K562 (cell line): Measurements from ENCODE around the gene LRRC8E. TPM values are rescaled to one million over a fixed set of nuclear protein-coding genes. Genes with fewer than 3 reads are reported as not detected.

Source experiments
- ARNT ChIP-seq, 2 experiments: fragments of 450-650 bp; IDR thresholded peaks; 2 replicates each; pipeline ENCODE4 v1.6.1; 2016; ENCODE audit warnings: mild to moderate bottlenecking in 1 of 2
- FOXP1 ChIP-seq: sonication (generic); formaldehyde crosslinking; IDR thresholded peaks from 2 replicates; pipeline ENCODE4 v1.8.0; 2022; ENCODE audit warnings: mild to moderate bottlenecking, missing genetic modification reagents
- HMGXB4 ChIP-seq: sonication (generic); formaldehyde crosslinking; IDR thresholded peaks from 2 replicates; pipeline ENCODE4 v1.8.1; 2023; ENCODE audit warnings: mild to moderate bottlenecking, missing genetic modification reagents
- ILF3 ChIP-seq: fragments of 450-650 bp; IDR thresholded peaks from 2 replicates; pipeline ENCODE4 v1.6.1; 2018; ENCODE audit warnings: antibody characterized with exemption, mild to moderate bottlenecking, moderate library complexity, borderline replicate concordance
- KHSRP ChIP-seq: fragments of 450-650 bp; IDR thresholded peaks from 2 replicates; pipeline ENCODE4 v1.6.1; 2017
- MCM5 ChIP-seq: fragments of 450-650 bp; IDR thresholded peaks from 2 replicates; pipeline ENCODE4 v1.6.1; 2016; ENCODE audit warnings: low read depth
- NFATC3 ChIP-seq: fragments of 450-650 bp; IDR thresholded peaks from 2 replicates; pipeline ENCODE4 v1.6.1; 2017; ENCODE audit warnings: mild to moderate bottlenecking
- POU5F1 ChIP-seq: fragments of 150-350 bp; IDR thresholded peaks from 2 replicates; pipeline ENCODE4 v1.6.1; 2014; ENCODE audit warnings: borderline replicate concordance, low read length, low read depth, mild to moderate bottlenecking; ENCODE audit not compliant: partially characterized antibody
- PTBP1 ChIP-seq: fragments of 200-400 bp; formaldehyde crosslinking; IDR thresholded peaks from 2 replicates; pipeline ENCODE4 v1.6.1; 2017; ENCODE audit warnings: low read depth, low read length
- SMAD1 ChIP-seq: fragments of 150-350 bp; IDR thresholded peaks from 2 replicates; pipeline ENCODE4 v1.6.1; 2014; ENCODE audit warnings: low read length, low read depth; ENCODE audit not compliant: partially characterized antibody
- SMARCA4 ChIP-seq: fragments of 450-650 bp; IDR thresholded peaks from 2 replicates; pipeline ENCODE4 v1.6.1; 2016
- ZNF140 ChIP-seq: fragments of 250-450 bp; sonication (Bioruptor Pico); IDR thresholded peaks from 2 replicates; pipeline ENCODE4 v1.8.0; 2021; ENCODE audit warnings: moderate library complexity, mild to moderate bottlenecking, inconsistent platforms
- ZNF175 ChIP-seq: fragments of 200-800 bp; sonication (Bioruptor generic); IDR thresholded peaks from 2 replicates; pipeline ENCODE4 v1.6.1; 2016; ENCODE audit warnings: low read depth, mild to moderate bottlenecking, missing genetic modification characterization, missing compliant biosample characterization
- ZNF197 ChIP-seq: fragments of 200-800 bp; sonication (Bioruptor generic); IDR thresholded peaks from 2 replicates; pipeline ENCODE4 v1.6.1; 2016; ENCODE audit warnings: low read depth, missing genetic modification characterization, missing compliant biosample characterization
- ZNF212 ChIP-seq: fragments of 450-650 bp; formaldehyde crosslinking; IDR thresholded peaks from 2 replicates; pipeline ENCODE4 v1.4.0; 2020; ENCODE audit warnings: mild to moderate bottlenecking
- ZNF431 ChIP-seq: sonication (generic); formaldehyde crosslinking; IDR thresholded peaks from 2 replicates; pipeline ENCODE4 v1.8.0; 2022; ENCODE audit warnings: mild to moderate bottlenecking, missing genetic modification reagents
- ZNF589 ChIP-seq: fragments of 200-800 bp; sonication (Bioruptor generic); IDR thresholded peaks from 2 replicates; pipeline ENCODE4 v1.6.1; 2016; ENCODE audit warnings: low read depth, missing genetic modification characterization, missing compliant biosample characterization
- ZNF609 ChIP-seq: sonication (generic); formaldehyde crosslinking; IDR thresholded peaks from 2 replicates; pipeline ENCODE4 v1.8.1; 2023; ENCODE audit warnings: missing genetic modification reagents, mild to moderate bottlenecking, borderline replicate concordance
- ZNF717 ChIP-seq: fragments of 250-450 bp; sonication (Bioruptor Pico); IDR thresholded peaks from 2 replicates; pipeline ENCODE4 v1.5.0; 2021
- polyA plus RNA-seq, 8 experiments: library from polyadenylated mRNA; depleted of rRNA in 4 of 8; stranded (reverse) in 5 of 8; unstranded in 3 of 8; fragments of >200 nt; fragmentation: Nextera tagmentation in 2 of 8; fragmentation: Illumina TruSeq in 1 of 8; extraction: Ambion mirVana in 2 of 8; extraction: Trizol in 1 of 8; gene quantifications; 2 replicates each; pipeline versions ENCODE4 v1.2.1 to v1.2.3, GENCODE V29; 2011 to 2014; ENCODE audit warnings: inconsistent platforms in 1 of 8, missing spikeins in 1 of 8
- total RNA-seq, 7 experiments: library from RNA; depleted of rRNA in 6 of 7; stranded (reverse); fragments of >200 nt in 6 of 7; fragmentation: Illumina TruSeq in 2 of 7; extraction: Trizol in 2 of 7; gene quantifications; 2 replicates each; pipeline versions ENCODE4 v1.2.1 to v1.2.3, GENCODE V29; 2011 to 2021; ENCODE audit warnings: low replicate concordance in 1 of 7
- TF ChIP-seq, protein P1 (sequence below): sonication (generic); formaldehyde crosslinking; IDR thresholded peaks from 2 replicates; pipeline ENCODE4 v1.8.0; 2023; ENCODE audit warnings: mild to moderate bottlenecking, missing genetic modification reagents
- TF ChIP-seq, protein P2 (sequence below): sonication (generic); IDR thresholded peaks from 2 replicates; pipeline ENCODE4 v1.6.1; 2016

LRRC8E gene
- total and polyA plus RNA-seq, 9 of the 15 experiments (the other 6 are each of a cell fraction or from before 2014, with no cell fraction given): 0.08 to 5.7 (median 3.5) TPM; not detected in 1

GRCh38 chr19:7944177-7944761 lies 56.0 kb downstream of the LRRC8E start (continued):
- TF ChIP-seq, protein P1, sequence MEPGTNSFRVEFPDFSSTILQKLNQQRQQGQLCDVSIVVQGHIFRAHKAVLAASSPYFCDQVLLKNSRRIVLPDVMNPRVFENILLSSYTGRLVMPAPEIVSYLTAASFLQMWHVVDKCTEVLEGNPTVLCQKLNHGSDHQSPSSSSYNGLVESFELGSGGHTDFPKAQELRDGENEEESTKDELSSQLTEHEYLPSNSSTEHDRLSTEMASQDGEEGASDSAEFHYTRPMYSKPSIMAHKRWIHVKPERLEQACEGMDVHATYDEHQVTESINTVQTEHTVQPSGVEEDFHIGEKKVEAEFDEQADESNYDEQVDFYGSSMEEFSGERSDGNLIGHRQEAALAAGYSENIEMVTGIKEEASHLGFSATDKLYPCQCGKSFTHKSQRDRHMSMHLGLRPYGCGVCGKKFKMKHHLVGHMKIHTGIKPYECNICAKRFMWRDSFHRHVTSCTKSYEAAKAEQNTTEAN: no peak
- no peak for TF ChIP-seq ZNF140 (CRISPR knock-in tag)
- no peak for TF ChIP-seq ZNF175 (CRISPR knock-in tag)
- no peak for TF ChIP-seq NFATC3
- TF ChIP-seq SMAD1: peak; percentile 15
- no peak for TF ChIP-seq POU5F1
- no peak for TF ChIP-seq ZNF717 (CRISPR knock-in tag)
- TF ChIP-seq FOXP1 (CRISPR knock-in tag): no peak
- TF ChIP-seq, protein P2, sequence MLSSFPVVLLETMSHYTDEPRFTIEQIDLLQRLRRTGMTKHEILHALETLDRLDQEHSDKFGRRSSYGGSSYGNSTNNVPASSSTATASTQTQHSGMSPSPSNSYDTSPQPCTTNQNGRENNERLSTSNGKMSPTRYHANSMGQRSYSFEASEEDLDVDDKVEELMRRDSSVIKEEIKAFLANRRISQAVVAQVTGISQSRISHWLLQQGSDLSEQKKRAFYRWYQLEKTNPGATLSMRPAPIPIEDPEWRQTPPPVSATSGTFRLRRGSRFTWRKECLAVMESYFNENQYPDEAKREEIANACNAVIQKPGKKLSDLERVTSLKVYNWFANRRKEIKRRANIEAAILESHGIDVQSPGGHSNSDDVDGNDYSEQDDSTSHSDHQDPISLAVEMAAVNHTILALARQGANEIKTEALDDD: 0 out of 2 replicates have a peak, but pooled peaks have one; percentile 17
- TF ChIP-seq ILF3: no peak
- TF ChIP-seq HMGXB4: no peak
- TF ChIP-seq ZNF609 (CRISPR knock-in tag): no peak
- no peak for TF ChIP-seq KHSRP
- no peak for TF ChIP-seq ZNF212 (CRISPR knock-in tag)
- TF ChIP-seq ZNF589 (CRISPR knock-in tag): no peak
- no peak for TF ChIP-seq PTBP1
- TF ChIP-seq ARNT (IDR thresholded peaks at IDR 0.05): peak in 1 of 2 experiments; percentile 69; a peak in 2 of 4 replicates
- no peak for TF ChIP-seq ZNF431 (CRISPR knock-in tag)
- no peak for TF ChIP-seq ZNF197
- no peak for TF ChIP-seq MCM5
- peak; percentile 56; the same call in 1 of the 2 replicates for TF ChIP-seq SMARCA4
